Cardiac fibroblast (primary cell): ENCODE data around the gene CCL19.
A peak's percentile ranks its signal among the peaks of the same experiment; 100 is the strongest.

Source experiments
- DNase-seq, 2 donors: peaks; one replicate each; pipeline versions ENCODE4 v3.0.0 to v3.0.0-alpha.2; 2010; ENCODE audit warnings: low read depth in 2 of 2
- H3K4me3 ChIP-seq, 2 donors: replicated peaks in 1 of 2; 1 replicate in 1 of 2; 2 replicates in 1 of 2; pipeline ENCODE4 v1.5.1; 2011; ENCODE audit warnings: low read depth in 2 of 2, low read length in 2 of 2, mild to moderate bottlenecking in 2 of 2, moderate library complexity in 1 of 2
- CTCF ChIP-seq: IDR thresholded peaks from one replicate; pipeline ENCODE4 v1.5.1; 2011; ENCODE audit warnings: low read depth, mild to moderate bottlenecking, low read length, inconsistent platforms

CCL19 gene

GRCh38 chr9:34648673-34649072 lies 42.4 kb downstream of the CCL19 start:
- TF ChIP-seq CTCF: no peak
- DNase-seq: no peak
- H3K4me3 ChIP-seq: no peak overlapping the region

- no peak for TF ChIP-seq CTCF
- no peak for DNase-seq
- peak overlapping the region; percentile 61 to 76 for H3K4me3 ChIP-seq
Observed at GRCh38 chr9:34647651-34648050, 43.4 kb downstream of the CCL19 start.

DNA sequence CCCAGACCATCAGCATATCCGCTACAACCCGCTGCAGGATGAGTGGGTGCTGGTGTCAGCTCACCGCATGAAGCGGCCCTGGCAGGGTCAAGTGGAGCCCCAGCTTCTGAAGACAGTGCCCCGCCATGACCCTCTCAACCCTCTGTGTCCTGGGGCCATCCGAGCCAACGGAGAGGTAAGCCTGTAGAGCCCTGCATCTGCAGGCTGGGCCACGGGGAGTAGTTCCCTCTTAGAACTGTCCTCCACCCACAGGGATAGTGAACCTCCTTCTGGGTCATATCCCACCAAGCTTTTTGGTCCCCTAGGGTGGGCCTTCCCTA lies 44.0 kb downstream of the CCL19 start:
- no peak for DNase-seq
- no peak for TF ChIP-seq CTCF
- H3K4me3 ChIP-seq: peak overlapping the region; percentile 61 to 76

DNA sequence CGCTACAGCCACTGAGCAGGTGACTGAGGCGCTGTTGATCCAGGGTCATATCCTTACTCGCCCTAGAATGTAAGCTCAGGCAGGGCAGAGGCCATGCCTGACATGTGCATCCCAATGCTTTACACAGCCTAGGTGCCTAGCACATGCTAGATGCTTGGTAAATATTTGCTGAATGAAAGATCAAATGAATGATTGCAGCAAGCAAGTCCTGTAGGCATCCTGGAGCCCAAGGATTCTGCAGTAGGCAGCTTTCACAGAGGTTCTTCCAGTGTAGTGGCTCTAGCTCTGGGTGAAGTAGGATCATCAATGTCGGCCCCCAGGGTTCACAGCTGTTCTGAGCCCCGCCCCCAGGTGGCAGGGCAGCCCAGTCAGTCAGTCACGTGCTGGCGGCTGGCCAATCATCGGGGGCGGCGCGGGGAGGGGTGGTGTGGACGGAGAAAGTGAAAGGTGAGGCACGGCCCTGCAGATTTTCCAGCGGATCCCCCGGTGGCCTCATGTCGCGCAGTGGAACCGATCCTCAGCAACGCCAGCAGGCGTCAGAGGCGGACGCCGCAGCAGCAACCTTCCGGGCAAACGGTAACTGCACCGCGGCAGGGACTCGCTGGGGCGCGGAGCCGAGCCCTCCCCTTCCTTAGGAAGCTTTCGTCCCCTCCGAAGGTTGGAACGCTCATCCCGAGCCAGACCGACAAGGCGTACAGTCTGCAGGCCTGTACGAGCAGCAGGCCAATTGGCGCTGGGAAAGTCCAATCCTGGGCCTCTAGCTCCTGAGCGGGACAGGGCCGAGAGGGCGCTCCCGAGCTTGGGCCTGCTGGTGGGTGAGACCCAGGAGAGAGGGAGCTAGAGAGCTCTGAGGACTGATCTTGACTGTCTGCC lies 44.6 kb downstream of the CCL19 start, which contains the start of gene GALT:
GALT (plus strand) TSS at position 465 of the 873 bp plus-strand sequence; CDS start at position 495, 30 bp downstream.
- peak within 1 kb of the TSS; percentile 61 to 76 for H3K4me3 ChIP-seq
- TF ChIP-seq CTCF: peak; percentile 58

GRCh38 chr9:34644766-34645314 lies 46.2 kb downstream of the CCL19 start:
- no peak for DNase-seq
- TF ChIP-seq CTCF: no peak
- no peak overlapping the region for H3K4me3 ChIP-seq

More for the DNA sequence above, 44.6 kb downstream of the CCL19 start, which contains the start of gene GALT:
- DNase-seq: peak; percentile 81 to 87

DNA sequence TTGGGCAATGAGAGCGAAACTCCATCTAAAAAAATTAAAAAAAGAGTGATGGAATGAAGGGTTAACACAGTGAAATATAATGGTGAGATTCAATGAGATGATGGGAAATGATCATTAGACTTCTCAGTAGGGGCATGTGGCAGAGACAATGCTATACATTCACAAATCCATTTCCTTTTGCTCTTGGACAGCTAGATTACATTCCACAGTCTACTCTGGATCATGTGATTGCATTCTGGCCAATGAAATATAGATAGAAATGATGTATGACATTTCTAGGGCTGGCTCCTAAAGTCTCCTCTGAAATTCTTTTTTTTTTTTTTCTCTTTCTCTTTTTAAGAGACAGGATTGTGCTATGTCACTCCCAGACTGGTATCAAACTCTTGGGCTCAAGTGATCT lies 48.4 kb downstream of the CCL19 start:
- no peak for TF ChIP-seq CTCF
- no peak overlapping the region for H3K4me3 ChIP-seq
- no peak for DNase-seq
